GM06990 (cell line): ENCODE results near the gene DUSP5.

Experiments
- DNase-seq: peaks from one replicate; pipeline ENCODE4 v3.0.0-alpha.2; 2011; ENCODE audit not compliant: insufficient read length; ENCODE audit errors: extremely low read depth
- H3K27me3 ChIP-seq: replicated peaks from 2 replicates; pipeline ENCODE4 v1.6.0; 2011; ENCODE audit warnings: low read length; ENCODE audit not compliant: control insufficient read depth, insufficient read depth
- H3K36me3 ChIP-seq: 2 replicates; pipeline ENCODE4 v1.5.1; 2011; ENCODE audit warnings: low read length; ENCODE audit not compliant: control insufficient read depth, insufficient read depth
- H3K4me3 ChIP-seq: replicated peaks from 2 replicates; pipeline ENCODE4 v1.5.1; 2011; ENCODE audit warnings: low read depth, mild to moderate bottlenecking, control low read depth, low read length
- TF ChIP-seq, protein P1 (sequence below): IDR thresholded peaks from 2 replicates; pipeline ENCODE4 v1.5.1; 2011; ENCODE audit warnings: low read length, control low read depth, mild to moderate bottlenecking, inconsistent platforms; ENCODE audit not compliant: insufficient read depth, poor library complexity, severe bottlenecking

DUSP5 gene

DNA sequence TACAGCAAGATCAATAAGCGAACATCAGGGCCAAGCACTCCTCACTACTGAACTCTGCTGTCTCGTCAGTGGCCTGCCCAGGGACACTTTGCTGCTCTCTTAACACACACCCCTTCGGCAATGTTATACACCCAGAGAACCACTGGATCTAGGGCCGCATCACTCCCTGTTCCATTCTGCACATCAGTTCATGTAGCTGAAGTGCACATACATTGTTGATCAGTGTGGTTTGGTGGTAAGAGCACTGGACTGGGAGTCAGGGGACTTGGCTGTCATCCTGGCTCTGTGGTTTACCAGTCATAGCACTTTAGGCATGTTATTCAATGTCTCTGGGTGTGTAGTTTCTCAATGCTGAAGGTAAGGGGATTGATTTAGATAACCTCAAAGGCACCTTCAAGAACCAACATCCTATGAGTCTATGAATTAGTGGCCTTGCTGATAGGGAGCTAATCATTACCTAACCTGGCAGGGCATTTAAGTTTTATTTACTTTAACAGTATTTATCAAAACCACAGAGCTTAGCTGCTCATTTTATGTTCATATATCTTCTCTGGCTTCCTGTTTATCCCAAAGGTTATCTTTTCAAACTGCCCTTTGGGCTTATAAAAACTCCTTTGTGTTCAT, 24.8 kb downstream of the DUSP5 start:
- peaks cover 2% of the 10 kb centered on the region; the same call in 1 of the 2 replicates for H3K36me3 ChIP-seq
- DNase-seq, result no peak
- no peak overlapping the region for H3K4me3 ChIP-seq
- H3K27me3 ChIP-seq, result no peaks in the 10 kb centered on the region
- TF ChIP-seq, protein P1, sequence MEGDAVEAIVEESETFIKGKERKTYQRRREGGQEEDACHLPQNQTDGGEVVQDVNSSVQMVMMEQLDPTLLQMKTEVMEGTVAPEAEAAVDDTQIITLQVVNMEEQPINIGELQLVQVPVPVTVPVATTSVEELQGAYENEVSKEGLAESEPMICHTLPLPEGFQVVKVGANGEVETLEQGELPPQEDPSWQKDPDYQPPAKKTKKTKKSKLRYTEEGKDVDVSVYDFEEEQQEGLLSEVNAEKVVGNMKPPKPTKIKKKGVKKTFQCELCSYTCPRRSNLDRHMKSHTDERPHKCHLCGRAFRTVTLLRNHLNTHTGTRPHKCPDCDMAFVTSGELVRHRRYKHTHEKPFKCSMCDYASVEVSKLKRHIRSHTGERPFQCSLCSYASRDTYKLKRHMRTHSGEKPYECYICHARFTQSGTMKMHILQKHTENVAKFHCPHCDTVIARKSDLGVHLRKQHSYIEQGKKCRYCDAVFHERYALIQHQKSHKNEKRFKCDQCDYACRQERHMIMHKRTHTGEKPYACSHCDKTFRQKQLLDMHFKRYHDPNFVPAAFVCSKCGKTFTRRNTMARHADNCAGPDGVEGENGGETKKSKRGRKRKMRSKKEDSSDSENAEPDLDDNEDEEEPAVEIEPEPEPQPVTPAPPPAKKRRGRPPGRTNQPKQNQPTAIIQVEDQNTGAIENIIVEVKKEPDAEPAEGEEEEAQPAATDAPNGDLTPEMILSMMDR, result no peak

DNA sequence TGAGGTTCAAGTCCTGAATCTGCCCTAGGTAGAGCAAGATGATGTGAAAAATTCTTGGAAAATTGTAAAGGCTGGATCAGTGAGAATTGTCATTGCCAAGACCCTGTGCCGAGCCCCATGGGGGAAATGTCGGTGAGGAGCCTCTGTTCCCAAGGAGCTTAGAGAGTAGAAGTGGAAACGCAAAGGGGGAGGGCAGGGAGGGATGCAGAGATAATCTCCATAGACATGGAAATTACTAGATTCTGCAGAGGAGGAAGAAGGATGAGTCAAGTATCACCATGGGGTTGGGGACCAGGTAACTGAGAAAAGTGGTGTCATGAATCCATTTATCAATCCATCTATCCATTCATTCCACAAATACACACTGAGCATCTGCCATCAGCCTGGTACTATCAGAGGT, 26.0 kb downstream of the DUSP5 start:
- no peak overlapping the region for H3K4me3 ChIP-seq
- TF ChIP-seq, protein P1, result no peak
- no peaks in the 10 kb centered on the region for H3K36me3 ChIP-seq
- H3K27me3 ChIP-seq, result no peaks in the 10 kb centered on the region
- DNase-seq, result no peak

DNA sequence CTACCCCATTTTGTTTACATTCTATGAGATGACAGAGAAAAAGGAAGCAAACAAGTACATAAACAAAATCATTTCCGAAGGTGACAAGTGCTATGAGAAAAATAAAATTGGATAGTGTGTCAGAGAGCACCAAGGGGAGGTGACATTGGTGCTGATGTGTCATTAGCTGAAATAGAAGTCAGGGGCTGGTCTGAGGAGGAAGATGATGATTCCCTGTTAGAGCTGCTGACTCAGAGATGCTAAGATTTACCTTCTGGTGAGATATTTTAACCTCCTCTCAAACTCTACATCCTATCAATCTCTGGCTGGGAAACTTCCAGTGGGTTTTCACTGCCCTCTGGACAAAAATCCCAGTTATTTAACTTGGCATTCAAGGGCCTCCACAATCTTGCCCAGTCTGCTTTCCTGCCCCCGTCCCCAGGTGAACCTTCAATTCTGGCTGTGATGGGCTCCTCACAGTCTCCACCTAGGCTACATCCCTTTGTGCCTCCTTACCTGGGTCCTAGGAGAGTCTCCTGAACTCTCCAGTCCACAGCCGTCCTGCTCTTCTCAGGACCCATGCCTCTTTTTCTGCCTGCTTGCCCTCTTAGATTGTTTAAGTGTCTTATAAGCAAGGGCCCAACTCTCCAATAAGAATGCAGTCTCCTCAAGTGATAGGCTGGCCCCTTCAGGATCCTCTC, 26.6 kb downstream of the DUSP5 start:
- no peaks in the 10 kb centered on the region for H3K36me3 ChIP-seq
- TF ChIP-seq, protein P1, result no peak
- no peaks in the 10 kb centered on the region for H3K27me3 ChIP-seq
- DNase-seq, result no peak
- no peak overlapping the region for H3K4me3 ChIP-seq

DNA sequence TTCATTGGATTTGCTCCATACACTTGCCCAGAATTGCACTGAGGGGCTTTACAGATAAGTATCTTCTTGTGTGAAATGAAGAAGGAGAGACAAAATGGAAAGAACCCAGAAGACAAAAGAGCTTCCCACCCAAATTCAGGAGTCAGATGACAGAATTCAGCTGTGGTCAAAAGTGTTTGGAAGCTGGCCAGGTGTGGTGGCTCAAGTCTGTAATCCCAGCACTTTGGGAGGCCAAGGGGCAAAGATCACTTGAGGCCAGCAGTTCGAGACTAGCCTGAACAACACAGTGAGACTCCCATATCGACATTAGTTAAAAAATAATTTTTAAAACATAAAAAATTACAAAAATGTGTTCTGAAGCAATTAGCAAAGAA, 27.1 kb downstream of the DUSP5 start:
- TF ChIP-seq, protein P1, result no peak
- Histone ChIP-seq H3K4me3 (no peak overlapping the region), H3K36me3 (no peaks in the 10 kb centered on the region), H3K27me3 (no peaks in the 10 kb centered on the region)
- DNase-seq, result no peak

DNA sequence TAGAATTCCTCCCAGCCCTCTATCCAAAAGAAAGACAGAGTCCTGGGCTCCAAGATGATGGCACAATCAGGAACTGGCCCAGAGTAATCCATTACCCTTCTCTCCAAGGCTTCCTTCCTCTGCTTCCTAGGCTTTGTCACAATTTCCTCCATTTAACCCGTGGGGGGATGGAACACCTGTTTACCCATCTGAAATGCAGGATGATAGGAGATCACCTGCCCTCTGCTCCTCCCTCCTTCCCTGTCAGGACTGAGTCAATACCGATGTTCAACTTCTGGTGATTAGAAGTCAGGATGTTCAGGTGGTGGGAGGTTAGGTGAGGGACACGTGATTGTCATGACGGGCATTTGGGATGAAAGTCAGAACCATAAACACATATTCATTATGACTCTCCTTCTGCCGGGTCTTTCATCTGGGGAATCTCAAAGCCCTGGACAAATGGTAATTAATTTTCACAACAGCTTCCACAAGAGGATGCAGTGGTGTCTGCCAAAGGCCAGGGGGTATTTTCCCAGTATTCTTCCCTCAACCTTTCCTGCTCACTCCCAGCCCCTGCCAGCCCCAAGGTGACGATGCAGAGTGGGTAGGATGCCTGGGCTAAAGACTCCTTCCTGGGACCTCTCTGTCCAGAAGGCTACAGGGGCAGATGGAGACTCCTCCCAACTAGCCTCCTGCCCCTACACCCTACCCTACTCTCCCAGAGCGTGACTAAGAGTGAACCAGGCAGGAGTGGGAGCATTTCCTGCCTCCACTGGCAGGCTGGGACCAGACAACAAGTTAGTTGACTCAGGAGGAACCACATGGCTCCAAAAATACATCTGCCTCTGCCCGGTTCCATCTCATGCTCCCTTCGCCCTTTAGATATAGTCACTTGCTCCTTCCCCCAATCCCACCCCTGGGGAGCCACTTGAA, 27.9 kb downstream of the DUSP5 start:
- DNase-seq, result no peak
- TF ChIP-seq, protein P1, result no peak
- Histone ChIP-seq H3K4me3 (no peak overlapping the region), H3K27me3 (no peaks in the 10 kb centered on the region), H3K36me3 (no peaks in the 10 kb centered on the region)
